C4-2B (cell line): ENCODE measurements around the gene FRMD1.
A peak's percentile ranks its signal among the peaks of the same experiment; 100 is the strongest.

Source experiments
- H3K27ac ChIP-seq: fragments of 450-650 bp; 2 replicates; pipeline ENCODE4 v1.5.1; 2017
- ZFX ChIP-seq: fragments of 450-650 bp; IDR thresholded peaks from 2 replicates; pipeline ENCODE4 v1.6.1; 2017
- TF ChIP-seq, protein P1 (sequence below): fragments of 450-650 bp; conservative IDR thresholded peaks from 2 replicates; pipeline ENCODE4 v1.5.1; 2017; ENCODE audit warnings: mild to moderate bottlenecking

The FRMD1 gene

DNA sequence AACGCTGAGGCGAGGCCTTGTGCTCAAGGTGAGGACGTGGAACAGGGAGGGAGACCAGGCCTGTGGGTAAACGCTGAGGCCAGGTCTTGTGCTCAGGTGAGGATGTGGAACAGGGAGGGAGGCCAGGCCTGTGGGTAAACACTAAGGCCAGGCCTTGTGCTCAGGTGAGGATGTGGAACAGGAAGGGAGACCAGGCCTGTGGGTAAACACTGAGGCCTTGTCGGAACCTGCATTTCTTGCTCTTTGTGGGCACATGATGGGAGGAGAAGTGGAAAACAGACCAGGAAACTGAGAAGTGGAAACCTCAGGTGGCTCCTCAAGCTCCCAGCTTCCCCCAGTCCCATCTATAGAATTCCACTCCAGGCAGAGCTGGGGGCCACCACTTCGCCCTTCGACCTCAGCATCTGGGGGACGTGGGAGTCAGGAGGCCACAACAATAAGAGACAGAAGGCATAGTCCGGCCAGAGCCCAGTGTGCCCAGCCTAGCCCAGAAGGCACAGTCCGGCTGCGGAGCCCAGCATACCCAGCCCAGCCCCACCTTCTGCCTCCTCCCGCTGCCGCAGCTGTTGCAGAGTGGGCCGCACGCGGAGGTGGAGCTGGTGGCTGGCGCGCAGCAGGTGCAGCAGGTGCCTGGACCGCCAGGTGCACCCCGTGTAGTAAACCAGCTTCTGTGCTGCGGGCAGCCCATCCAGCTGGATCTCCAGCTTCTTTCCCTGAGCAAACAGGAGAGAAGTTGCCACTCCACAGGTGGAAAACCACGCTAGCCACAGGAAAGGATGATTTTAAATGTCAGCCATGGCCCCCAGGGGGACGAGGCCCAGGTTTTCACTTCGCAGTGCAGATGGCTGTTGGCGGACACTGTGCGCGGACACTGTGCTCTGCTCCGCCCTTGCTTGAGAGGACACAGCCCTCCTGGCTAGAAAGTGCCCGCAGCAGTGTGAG is 17.5 kb downstream of the FRMD1 start:
- TF ChIP-seq, protein P1, sequence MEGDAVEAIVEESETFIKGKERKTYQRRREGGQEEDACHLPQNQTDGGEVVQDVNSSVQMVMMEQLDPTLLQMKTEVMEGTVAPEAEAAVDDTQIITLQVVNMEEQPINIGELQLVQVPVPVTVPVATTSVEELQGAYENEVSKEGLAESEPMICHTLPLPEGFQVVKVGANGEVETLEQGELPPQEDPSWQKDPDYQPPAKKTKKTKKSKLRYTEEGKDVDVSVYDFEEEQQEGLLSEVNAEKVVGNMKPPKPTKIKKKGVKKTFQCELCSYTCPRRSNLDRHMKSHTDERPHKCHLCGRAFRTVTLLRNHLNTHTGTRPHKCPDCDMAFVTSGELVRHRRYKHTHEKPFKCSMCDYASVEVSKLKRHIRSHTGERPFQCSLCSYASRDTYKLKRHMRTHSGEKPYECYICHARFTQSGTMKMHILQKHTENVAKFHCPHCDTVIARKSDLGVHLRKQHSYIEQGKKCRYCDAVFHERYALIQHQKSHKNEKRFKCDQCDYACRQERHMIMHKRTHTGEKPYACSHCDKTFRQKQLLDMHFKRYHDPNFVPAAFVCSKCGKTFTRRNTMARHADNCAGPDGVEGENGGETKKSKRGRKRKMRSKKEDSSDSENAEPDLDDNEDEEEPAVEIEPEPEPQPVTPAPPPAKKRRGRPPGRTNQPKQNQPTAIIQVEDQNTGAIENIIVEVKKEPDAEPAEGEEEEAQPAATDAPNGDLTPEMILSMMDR, result no peak
- peak; percentile 79 for TF ChIP-seq ZFX
- H3K27ac ChIP-seq, result peak overlapping the region; percentile 56

- peak overlapping the region; percentile 56 for H3K27ac ChIP-seq
- TF ChIP-seq, protein P1, result peak; percentile 81
- no peak for TF ChIP-seq ZFX
These were observed 18.5 kb downstream of the FRMD1 start for GRCh38 chr6:168060521-168060931.

DNA sequence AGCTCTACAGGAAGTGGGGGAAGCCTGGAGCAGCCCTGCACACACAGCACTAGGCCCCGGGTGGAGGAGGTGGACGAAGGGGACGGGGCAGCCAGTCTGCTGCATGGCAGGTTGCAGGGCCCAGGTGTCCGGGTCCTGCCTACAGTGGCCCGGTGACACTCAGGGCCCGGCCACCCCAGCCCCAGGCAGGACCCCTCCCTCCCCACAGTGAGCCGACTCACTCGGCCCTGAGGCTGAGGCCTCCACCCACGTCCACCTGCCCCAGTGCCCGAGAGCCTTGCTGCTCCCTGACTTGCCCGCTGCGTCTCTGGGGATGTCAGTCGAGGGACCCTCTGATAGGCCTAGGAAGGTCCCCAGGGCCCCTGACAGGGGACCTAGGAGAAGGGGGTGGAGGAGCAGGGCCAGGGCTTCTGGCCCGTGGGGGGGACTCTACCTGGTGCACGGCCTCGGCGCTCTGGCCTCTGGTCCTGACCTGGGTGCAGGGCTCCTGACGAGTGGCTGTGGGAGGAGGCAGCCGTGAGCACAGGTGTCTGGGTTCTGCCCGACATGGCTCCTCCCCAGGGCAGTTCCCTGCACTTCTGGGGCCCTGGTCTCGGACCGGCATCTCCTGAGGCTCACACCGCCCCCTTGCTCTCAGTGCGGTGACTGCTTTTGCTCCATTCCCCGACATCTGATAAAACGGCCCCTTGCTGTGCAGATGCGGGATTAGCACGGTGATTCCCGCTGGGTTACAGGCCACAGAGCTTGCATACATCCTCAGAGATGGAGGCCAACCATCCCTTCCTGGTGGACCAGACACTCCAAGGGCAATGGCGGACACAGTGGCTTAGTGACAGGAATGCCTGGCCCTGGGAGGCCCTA is 20.1 kb downstream of the FRMD1 start:
- no peak for TF ChIP-seq ZFX
- TF ChIP-seq, protein P1, result no peak
- H3K27ac ChIP-seq, result no peak overlapping the region

- no peak overlapping the region for H3K27ac ChIP-seq
- TF ChIP-seq, protein P1, result no peak
- no peak for TF ChIP-seq ZFX
These were observed 21.2 kb downstream of the FRMD1 start for GRCh38 chr6:168057836-168058235.

DNA sequence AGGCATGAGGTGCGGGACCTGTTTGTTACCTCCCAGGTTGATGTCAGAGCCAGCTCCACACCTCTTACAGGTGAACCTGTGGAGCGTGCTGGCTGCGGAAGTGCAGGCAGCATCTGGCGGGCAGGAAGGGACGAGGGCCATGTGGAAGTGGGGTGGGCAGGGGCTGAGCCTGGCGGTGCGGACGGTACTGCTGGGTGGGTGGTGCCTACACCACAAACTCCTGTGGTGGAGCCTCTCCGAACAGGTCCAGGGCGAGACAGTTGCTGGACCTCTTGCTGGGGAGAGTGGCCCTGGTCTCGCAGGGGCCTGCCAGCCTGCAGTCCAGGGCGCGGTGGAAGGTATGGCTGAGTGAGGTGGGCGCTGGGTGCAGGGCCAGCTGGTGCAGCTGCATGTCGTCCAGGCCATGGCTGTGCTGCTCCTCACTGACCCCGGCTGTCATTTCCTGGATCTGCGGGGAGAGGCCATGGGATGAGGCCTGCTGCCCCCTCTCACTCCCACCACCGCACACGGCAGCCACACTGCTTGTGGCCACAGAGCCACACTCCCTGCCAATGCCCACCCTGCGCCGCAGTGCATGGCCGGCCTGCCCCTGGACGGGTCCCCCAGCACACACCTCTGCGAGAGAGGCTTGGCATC is 22.0 kb downstream of the FRMD1 start:
- TF ChIP-seq ZFX, result no peak
- TF ChIP-seq, protein P1, result no peak
- H3K27ac ChIP-seq, result no peak overlapping the region

DNA sequence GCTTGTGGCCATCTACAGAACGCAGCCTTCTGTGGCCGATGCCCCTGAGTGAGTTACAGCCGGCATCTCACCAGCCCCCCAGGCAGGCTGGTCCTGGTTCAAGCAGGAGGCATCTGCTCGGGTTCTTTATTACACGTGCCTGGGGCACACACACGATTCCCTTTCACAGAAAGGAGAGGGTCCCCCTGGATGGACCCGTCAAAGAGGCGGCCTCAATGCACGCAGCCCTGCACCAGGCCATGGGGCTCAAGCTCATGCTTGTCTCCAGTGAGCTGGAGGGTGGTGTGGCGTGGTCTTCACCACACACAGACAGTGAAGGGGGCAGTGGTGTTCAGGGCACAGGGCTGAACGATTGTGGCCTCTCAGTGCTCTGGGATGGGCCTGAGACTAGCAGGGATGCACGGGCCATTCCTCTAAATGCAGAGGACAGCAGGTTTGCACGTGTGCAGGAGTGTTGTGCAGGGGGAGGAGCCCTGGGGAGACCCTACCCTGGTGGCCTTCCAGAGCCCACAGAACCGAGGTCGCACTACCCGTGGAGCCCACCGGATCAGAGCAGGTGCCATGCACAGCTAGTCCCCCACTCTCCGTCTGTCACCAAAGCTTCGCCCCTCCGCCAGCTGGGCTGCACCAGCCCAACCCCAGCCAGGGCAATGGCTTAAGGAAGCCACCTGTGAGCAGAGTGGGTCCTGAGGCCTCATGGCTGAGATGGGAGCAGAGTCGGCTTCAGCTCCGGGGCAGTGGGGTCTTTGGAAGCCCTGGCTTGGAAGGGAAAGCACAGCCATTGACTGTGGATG is 23.1 kb downstream of the FRMD1 start:
- TF ChIP-seq, protein P1, result no peak
- TF ChIP-seq ZFX, result no peak
- no peak overlapping the region for H3K27ac ChIP-seq
